GM18526 (cell line): ENCODE measurements around the gene PIGL.

Experiments used
- POLR2A ChIP-seq: IDR thresholded peaks from 3 replicates; pipeline ENCODE4 v1.6.1; 2011; ENCODE audit not compliant: insufficient read length; ENCODE audit errors: extremely low read depth

The PIGL gene

GRCh38 chr17:16269658-16270057, 52.6 kb downstream of the PIGL start:
- no peak for TF ChIP-seq POLR2A

- TF ChIP-seq POLR2A = no peak
Measured at GRCh38 chr17:16272111-16272840, 55.3 kb downstream of the PIGL start.

- no peak for TF ChIP-seq POLR2A
Measured at GRCh38 chr17:16273499-16273898, 56.5 kb downstream of the PIGL start.

GRCh38 chr17:16273929-16274339, 56.9 kb downstream of the PIGL start:
- no peak for TF ChIP-seq POLR2A

GRCh38 chr17:16275024-16275423, 58.0 kb downstream of the PIGL start:
- no peak for TF ChIP-seq POLR2A

GRCh38 chr17:16277163-16277562, 60.2 kb downstream of the PIGL start:
- no peak for TF ChIP-seq POLR2A

- TF ChIP-seq POLR2A = no peak
Measured at GRCh38 chr17:16281351-16281750, 64.3 kb downstream of the PIGL start.

- no peak for TF ChIP-seq POLR2A
Measured at GRCh38 chr17:16282522-16282921, 65.5 kb downstream of the PIGL start.

GRCh38 chr17:16283705-16284104, 66.7 kb downstream of the PIGL start:
- TF ChIP-seq POLR2A = no peak

- no peak for TF ChIP-seq POLR2A
Measured at GRCh38 chr17:16285646-16286008, 68.6 kb downstream of the PIGL start.

GRCh38 chr17:16286009-16286946, 69.3 kb downstream of the PIGL start:
- peak; percentile 79 for TF ChIP-seq POLR2A

- peak; percentile 29 for TF ChIP-seq POLR2A
Measured at GRCh38 chr17:16286947-16287562, 70.0 kb downstream of the PIGL start.

- no peak for TF ChIP-seq POLR2A
Measured at GRCh38 chr17:16287563-16288027, 70.6 kb downstream of the PIGL start.

- no peak for TF ChIP-seq POLR2A
Measured at GRCh38 chr17:16288860-16289571, 72.0 kb downstream of the PIGL start.

GRCh38 chr17:16293931-16294330, 76.9 kb downstream of the PIGL start:
- no peak for TF ChIP-seq POLR2A

- TF ChIP-seq POLR2A = no peak
Measured at GRCh38 chr17:16294560-16294959, 77.5 kb downstream of the PIGL start.
